SK-N-MC (cell line): Measurements from ENCODE around the gene HK2.

Source experiments
- DNase-seq: peaks from one replicate; pipeline ENCODE4 v3.0.0-alpha.2; 2011; ENCODE audit warnings: low read depth, low spot score
- H3K27ac ChIP-seq: fragments of 200-600 bp; sonication (generic); 2 replicates; pipeline ENCODE4 v1.5.1; 2016; ENCODE audit warnings: mixed run types
- H3K36me3 ChIP-seq: fragments of 200-600 bp; sonication (generic); 2 replicates; pipeline ENCODE4 v1.6.1; 2017; ENCODE audit warnings: antibody characterized with exemption, low read length, mixed read lengths; ENCODE audit not compliant: insufficient read depth
- H3K4me3 ChIP-seq: fragments of 200-600 bp; sonication (generic); 2 replicates; pipeline ENCODE4 v1.5.1; 2016
- H3K9ac ChIP-seq: fragments of 200-600 bp; sonication (generic); 2 replicates; pipeline ENCODE4 v1.8.0; 2017; ENCODE audit warnings: mixed run types, mixed read lengths; ENCODE audit not compliant: insufficient read length
- H3K9me3 ChIP-seq: fragments of 200-600 bp; sonication (generic); 2 replicates; pipeline ENCODE4 v1.6.1; 2017; ENCODE audit warnings: low read depth, mild to moderate bottlenecking, antibody characterized with exemption, low read length, moderate library complexity, mixed read lengths
- EZH2 ChIP-seq: fragments of 200-600 bp; sonication (generic); IDR thresholded peaks from one replicate; pipeline ENCODE4 v1.6.1; 2017; ENCODE audit warnings: antibody characterized with exemption
- FOXP2 ChIP-seq: optimal IDR thresholded peaks from 2 replicates; pipeline ENCODE3; 2011; ENCODE audit warnings: mild to moderate bottlenecking, moderate library complexity; ENCODE audit not compliant: insufficient read depth; ENCODE audit errors: extremely low read length, control extremely low read depth
- POLR2AphosphoS5 ChIP-seq: IDR thresholded peaks from 2 replicates; pipeline ENCODE4 v1.6.1; 2012; ENCODE audit warnings: mild to moderate bottlenecking, low read depth, low read length, borderline replicate concordance

Gene HK2

GRCh38 chr2:74908748-74909444, 75.0 kb downstream of the HK2 start:
- Histone ChIP-seq H3K27ac (no peak overlapping the region), H3K9ac (no peak overlapping the region), H3K4me3 (no peak overlapping the region), H3K9me3 (no peaks in the 10 kb centered on the region), H3K36me3 (no peaks in the 10 kb centered on the region)
- DNase-seq = no peak
- TF ChIP-seq FOXP2 (no peak), POLR2AphosphoS5 (no peak), EZH2 (no peak)

- no peaks in the 10 kb centered on the region for H3K36me3 ChIP-seq
- no peak overlapping the region for H3K27ac ChIP-seq
- H3K9ac ChIP-seq = no peak overlapping the region
- no peak overlapping the region for H3K4me3 ChIP-seq
- DNase-seq = no peak
- TF ChIP-seq FOXP2 (no peak), EZH2 (no peak), POLR2AphosphoS5 (no peak)
- no peaks in the 10 kb centered on the region for H3K9me3 ChIP-seq
Observed at GRCh38 chr2:74910245-74910644, 76.3 kb downstream of the HK2 start.

- DNase-seq = no peak
- no peak overlapping the region for H3K27ac ChIP-seq
Observed at GRCh38 chr2:74911061-74911460, 77.1 kb downstream of the HK2 start.

GRCh38 chr2:74915743-74916142, 81.8 kb downstream of the HK2 start:
- Histone ChIP-seq H3K9me3 (no peaks in the 10 kb centered on the region), H3K4me3 (no peak overlapping the region), H3K36me3 (no peaks in the 10 kb centered on the region), H3K9ac (no peak overlapping the region), H3K27ac (no peak overlapping the region)
- TF ChIP-seq FOXP2 = no peak
- no peak for TF ChIP-seq POLR2AphosphoS5
- TF ChIP-seq EZH2 = no peak
- no peak for DNase-seq

More at GRCh38 chr2:74911061-74911460, 77.1 kb downstream of the HK2 start:
- Histone ChIP-seq H3K9ac (no peak overlapping the region), H3K9me3 (no peaks in the 10 kb centered on the region), H3K4me3 (no peak overlapping the region), H3K36me3 (no peaks in the 10 kb centered on the region)
- TF ChIP-seq POLR2AphosphoS5 = no peak
- TF ChIP-seq FOXP2 = no peak
- TF ChIP-seq EZH2 = no peak

GRCh38 chr2:74916394-74916793, 82.5 kb downstream of the HK2 start:
- H3K27ac ChIP-seq = no peak overlapping the region
- TF ChIP-seq POLR2AphosphoS5 (no peak), EZH2 (no peak), FOXP2 (no peak)

GRCh38 chr2:74917702-74918619, 84.0 kb downstream of the HK2 start:
- Histone ChIP-seq H3K4me3 (no peak overlapping the region), H3K9me3 (no peaks in the 10 kb centered on the region), H3K27ac (no peak overlapping the region), H3K9ac (no peak overlapping the region), H3K36me3 (no peaks in the 10 kb centered on the region)
- TF ChIP-seq POLR2AphosphoS5 = no peak
- no peak for TF ChIP-seq FOXP2
- TF ChIP-seq EZH2 = no peak
- DNase-seq = no peak

More at GRCh38 chr2:74916394-74916793, 82.5 kb downstream of the HK2 start:
- Histone ChIP-seq H3K9me3 (no peaks in the 10 kb centered on the region), H3K9ac (no peak overlapping the region), H3K4me3 (no peak overlapping the region), H3K36me3 (no peaks in the 10 kb centered on the region)
- DNase-seq = no peak

- Histone ChIP-seq H3K9me3 (no peaks in the 10 kb centered on the region), H3K4me3 (peak overlapping the region; percentile 76), H3K9ac (no peak overlapping the region), H3K36me3 (no peaks in the 10 kb centered on the region), H3K27ac (no peak overlapping the region)
- TF ChIP-seq POLR2AphosphoS5 (no peak), FOXP2 (no peak), EZH2 (no peak)
- no peak for DNase-seq
Observed at GRCh38 chr2:74919827-74920226, 85.9 kb downstream of the HK2 start.

- TF ChIP-seq FOXP2 (no peak), EZH2 (no peak), POLR2AphosphoS5 (no peak)
- Histone ChIP-seq H3K9me3 (no peaks in the 10 kb centered on the region), H3K36me3 (no peaks in the 10 kb centered on the region), H3K27ac (no peak overlapping the region), H3K9ac (no peak overlapping the region), H3K4me3 (no peak overlapping the region)
- DNase-seq = no peak
Observed at GRCh38 chr2:74921236-74921736, 87.4 kb downstream of the HK2 start.
